Cardiac septum (tissue), 1 donor: ENCODE data around the gene NKTR. TPM values are rescaled to one million over a fixed set of nuclear protein-coding genes. Genes with fewer than 3 reads are reported as not detected.
"Not testable (repeated sequence)": the region's sequence is repeated elsewhere in the genome, so short reads cannot be mapped to it uniquely, and the experiment has no call there.

Experiments used
- DNase-seq: peaks from one replicate; pipeline ENCODE4 v3.0.0-alpha.2; 2020; ENCODE audit warnings: low spot score
- intact Hi-C: fragments of 100-400 bp; cut with DNase I; formaldehyde crosslinking; loops from one replicate; pipeline ENCODE4 v1.14.0; 2022
- long read RNA-seq: library from polyadenylated mRNA; unstranded; transcript quantifications from one replicate; pipeline ENCODE4 v2.0.0, GENCODE V29; 2021
- total RNA-seq: library from RNA; stranded (reverse); fragmentation: NEBNext Ultra II Directional; extraction: Animal tissue kit (Norgen Biotek cat#: 25700); gene quantifications from one replicate; pipeline ENCODE4 v1.2.1, GENCODE V29; 2021
- donor health status: DM: no; HTN: no; CAD: no.

The NKTR gene
- 35.1 TPM for total RNA-seq
- long read RNA-seq, partial matches to known transcripts = 19 of 49 reads
- long read RNA-seq, other reads (novel, unspliced or antisense) = 29 of 49 reads

DNA sequence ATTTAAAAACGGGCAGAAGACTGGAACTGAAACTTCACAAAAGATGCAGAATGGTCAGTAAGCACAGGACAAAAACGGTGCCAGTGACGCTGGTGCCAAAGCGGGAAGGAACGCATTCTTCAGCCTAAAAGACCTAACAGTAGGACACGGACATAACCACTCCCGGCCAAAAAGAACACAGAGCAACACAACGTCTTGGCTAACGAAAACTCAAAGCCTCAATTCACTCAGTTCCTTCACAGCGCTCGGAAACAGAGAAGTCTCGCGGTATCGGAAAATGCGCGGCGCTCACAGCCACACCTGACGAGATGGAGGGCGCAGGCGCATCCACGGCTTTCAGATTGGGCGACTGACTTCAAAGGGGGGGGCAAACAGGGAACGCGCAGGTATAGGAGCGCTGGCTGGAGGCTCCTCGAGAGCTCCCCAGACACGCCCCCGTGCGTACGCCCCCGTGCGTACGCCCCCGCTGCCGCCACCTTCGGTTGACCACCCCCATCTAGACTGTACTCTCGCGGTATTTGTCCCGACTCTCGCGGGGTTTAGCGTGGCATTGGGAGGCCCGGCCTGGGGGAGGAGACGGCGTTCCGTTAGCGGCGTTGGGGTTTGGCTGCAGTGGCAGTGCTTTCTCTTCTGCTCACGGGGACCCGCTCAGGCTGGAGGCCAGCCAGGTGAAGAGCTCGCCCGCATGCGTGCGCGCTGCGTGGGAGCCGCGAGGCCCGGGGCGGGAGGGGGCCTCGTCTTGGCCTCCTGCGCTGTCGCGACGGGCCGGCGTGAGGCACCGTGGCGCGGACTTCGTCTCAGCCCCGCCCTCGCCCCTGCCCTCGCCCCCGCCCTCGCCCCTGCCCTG is at the start of gene NKTR:
TSS of gene NKTR (plus strand) at position 576 of the 847 bp plus-strand sequence. CDS start 321 bp downstream, outside the sequence.
- peak; percentile 98 for DNase-seq
- intact Hi-C loops = loop anchor here (1.0 to 5.0 kb wide), 3 partner anchors 52 to 147 kb away; partner anchors contain the start of gene ZBTB47

DNA sequence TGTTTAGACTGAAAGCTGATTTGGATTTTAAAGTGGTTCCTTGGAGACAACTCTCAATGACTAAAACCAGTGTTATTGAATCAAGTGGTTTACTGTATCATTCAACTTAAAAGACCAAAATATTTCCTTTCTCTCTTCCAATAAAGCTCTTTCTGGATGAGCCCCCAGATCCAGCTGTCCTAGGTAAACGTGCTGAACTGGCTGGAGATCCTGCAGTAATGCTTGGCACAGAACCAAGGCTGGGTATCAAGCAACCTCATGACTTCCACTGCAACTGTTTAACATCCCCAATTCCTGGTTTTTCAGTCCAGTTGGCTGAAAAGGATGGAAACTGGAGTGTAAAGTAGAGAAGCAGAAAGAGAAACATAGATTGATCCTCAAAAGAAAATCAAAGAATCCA is 47.7 kb upstream of the NKTR start:
- intact Hi-C loops = no loop called here
- DNase-seq = no peak

DNA sequence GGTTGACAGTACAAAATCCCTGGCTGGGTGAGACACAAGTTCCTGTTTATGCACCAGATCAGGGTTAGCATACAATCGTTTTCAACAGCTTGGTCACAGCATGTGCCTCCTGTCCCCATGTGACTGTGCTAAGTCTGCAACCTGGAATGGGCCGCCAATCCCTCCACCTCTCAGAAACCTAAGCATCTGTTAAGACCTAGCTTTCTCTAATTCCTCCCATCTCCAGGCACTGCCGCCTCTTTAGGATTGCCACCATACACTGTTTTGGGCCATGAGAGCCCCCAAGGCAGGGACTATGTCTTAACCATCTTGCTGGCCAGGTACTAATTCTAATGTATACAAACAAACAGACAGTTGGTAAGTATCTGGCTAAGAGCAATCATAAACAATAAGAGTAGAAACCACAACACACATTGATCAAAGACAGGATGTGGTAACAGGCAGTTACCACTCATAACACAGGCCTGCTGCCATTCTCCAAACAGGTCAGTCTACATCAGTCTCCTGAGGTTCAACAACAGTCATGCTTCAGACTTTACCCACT is 44.3 kb upstream of the NKTR start:
- no peak for DNase-seq
- intact Hi-C loops = no loop called here

DNA sequence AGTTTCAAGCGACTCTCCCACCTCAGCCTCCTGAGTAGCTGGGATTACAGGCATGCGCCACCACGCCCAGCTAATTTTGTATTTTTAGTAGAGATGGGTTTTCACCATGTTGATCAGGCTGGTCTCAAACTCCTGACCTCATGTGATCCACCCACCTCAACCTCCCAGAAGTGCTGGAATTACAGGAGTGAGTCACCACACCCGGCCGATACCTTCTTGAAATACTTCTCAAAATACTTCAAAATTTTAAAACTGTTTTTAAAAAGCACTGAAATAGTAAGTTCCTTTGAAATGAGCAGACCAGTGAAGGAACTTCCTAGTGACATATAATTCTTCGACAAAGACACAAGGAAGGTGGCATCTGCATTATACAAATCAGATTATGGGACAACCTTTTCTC is 43.7 kb upstream of the NKTR start:
- intact Hi-C loops, DNase-seq: not testable (repeated sequence)

DNA sequence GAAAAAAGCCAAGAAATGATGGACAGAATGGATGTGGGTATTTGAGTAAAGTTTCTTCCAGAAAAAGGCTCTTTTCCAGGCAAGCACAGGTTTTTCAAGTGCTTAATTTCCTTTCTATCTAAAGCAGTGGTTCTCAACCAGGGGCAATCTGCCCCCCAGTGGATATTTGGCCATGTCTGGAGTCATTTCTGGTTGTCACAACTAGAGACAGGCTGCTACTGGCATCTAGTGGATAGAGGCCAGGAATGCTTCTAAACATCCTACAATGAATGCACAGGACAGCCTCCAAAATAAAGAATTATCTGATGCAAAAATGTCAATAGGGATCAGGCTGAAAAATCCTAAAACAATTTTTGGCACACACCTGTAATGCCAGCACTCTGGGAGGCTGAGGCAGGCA is 42.6 kb upstream of the NKTR start:
- DNase-seq = no peak
- intact Hi-C loops = no loop called here

DNA sequence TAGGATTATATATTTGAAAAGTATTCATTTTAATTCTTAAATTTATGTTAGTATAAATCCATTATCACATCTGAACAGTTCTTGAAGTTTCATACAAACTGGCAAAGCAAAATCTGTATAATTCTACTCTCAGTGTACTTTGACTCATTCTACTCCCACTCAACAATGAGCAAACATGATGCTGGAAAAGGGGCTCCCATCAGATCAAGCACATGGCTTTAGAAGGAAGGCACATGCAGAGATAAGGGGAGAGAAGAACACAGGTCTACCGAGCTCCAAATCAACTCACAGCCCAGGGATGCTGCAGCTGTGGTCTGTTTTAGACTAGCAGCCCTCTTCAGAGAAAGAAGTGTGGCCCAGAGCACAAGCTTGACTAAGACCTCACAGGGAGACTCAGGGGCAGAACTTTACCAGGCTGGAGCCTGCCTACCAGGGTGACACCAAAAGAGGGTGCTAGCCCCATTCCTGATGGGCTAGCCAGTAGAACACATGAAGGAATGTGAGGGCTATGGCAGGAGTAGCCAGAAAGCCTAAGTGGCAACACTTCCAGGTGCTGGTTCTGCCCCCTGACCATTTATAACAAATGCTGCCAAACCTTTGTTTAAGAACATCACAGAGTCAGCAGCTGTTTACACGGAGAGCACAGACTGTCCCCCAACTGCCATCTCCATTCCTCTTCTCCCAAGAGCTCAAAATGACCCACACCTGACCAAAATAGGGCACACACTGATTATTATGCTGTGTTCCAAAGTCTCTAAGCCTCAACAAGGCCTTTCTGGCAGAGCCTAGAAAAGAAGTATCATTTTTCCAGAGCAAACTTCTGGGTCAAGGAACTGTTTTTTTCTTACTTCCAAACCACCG is 38.2 kb upstream of the NKTR start:
- intact Hi-C loops = no loop called here
- DNase-seq = no peak

DNA sequence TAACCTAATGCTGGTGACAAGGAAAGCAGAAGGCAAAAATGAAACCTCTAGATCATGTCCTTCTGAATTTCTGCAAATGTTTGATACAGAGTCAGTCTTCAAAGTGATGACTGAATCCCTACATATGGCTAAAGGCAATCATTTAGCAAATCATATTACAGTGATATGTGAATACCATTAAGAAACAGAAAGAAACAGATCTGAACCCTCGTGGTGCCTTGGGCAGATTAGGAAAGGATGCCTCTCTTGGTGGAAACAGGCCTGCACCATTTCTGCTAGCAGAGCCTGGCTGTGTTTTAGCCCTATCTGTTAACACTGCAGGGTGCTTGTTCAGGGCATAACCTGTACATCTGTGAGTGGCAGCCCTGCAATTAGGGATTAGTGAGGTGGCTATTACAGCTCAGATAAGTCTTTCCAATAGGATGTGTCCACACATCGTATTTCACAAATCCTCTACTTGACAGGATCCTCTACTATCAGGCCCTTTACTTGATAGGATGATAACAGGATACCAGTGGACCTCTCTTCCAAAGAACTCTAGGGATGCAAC is 30.8 kb upstream of the NKTR start:
- intact Hi-C loops = no loop called here

DNA sequence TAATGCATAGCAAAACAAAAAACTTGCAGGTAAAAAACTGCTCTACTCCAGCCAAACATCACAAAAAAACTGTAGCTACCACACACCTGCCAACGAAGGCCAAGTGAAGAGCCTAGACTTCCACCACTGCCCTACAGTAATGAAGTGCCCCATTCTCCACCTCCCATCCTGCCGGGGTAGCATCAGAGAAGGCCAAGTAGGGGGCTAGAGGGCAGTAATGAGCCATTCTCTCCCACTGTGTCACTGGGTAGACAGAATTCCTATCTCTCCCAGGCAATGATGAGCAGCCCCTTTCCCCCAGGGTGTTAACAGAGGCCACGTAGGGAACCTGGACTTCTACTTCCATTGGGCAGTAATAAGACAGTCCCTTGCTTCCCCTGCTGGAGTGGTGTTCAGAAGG is 28.2 kb upstream of the NKTR start:
- intact Hi-C loops = no loop called here
- DNase-seq = no peak

More for the DNA sequence above, 30.8 kb upstream of the NKTR start:
- DNase-seq = no peak

DNA sequence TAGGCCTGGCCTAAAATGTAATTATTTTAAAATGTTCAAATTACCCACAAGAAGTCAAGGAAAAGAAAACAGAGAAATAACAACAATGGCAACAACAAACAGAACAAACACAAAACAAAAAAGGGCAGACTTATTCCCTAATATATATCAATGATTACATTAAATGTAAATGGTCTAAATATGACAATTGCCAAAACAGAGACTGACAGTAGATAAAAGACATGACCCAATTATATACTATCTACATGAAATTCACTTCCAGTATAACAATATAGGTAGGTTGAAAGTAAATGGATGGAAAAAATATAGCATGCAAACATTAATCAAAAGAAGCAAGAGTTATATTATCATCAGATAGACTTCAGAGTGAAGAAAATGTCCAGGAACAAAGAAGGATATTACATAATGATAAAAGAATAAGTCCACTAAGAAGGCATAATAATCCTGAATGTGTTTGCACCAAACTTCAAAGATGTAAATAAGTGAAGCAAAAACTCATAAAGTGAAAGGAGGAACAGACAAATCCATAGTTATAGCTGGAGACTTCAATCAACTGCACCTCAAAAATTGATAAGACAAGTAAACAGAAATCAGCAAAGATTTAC is 25.2 kb upstream of the NKTR start:
- intact Hi-C loops = no loop called here
- no peak for DNase-seq

DNA sequence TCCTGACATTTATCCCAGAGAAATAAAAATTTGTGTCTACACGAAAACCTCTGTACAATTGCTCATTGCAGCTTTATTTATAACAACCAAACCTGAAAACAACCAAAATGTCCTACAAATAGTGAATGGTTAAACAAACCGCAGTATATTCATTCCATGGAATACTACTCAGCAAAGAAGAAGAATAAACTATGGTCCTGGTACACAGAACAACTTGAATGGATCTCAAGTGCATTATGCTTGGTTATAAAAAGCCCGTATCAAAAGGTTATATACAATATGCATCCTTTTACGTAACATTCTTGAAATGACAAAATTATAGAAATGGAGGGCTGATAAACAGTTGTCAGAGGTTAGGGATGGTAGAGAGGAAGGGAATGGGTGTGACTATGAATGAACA is 22.4 kb upstream of the NKTR start:
- DNase-seq = no peak
- intact Hi-C loops = no loop called here

DNA sequence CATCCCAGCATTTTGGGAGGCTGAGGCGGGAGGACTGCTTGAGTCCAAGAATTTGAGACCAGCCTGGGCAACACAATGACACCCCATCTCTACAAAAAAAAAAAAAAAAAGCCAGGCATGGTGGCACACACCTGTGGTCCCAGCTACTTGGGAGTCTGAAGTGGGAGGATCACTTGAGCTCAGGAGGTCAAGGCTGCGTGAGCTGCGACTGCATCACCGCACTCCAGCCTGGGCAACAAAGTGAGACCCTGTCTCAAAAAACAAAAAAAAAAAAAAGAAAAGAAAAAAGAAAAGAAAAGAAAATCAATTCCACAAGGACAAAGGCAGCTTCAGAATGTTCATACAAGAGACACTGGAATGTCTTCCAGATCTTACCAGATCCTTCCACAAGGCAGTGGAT is 21.1 kb upstream of the NKTR start:
- intact Hi-C loops = not testable (repeated sequence)

DNA sequence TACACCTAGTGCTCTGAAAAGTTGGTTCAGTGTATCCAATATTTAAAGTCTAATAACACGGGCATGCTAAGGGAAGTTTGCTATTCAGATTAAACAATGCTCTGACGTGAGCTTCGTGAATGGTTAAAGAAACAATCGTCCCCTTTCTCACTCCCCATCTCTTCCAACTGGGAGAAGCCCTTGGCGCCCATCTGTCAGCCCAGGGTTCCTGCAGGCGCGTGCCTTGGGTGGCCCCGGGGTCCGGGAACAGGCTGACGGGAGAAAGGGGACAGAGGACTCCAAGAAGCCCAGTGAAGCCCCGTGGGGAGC is 19.1 kb upstream of the NKTR start:
- no peak for DNase-seq
- intact Hi-C loops = loop anchor here (5.0 kb wide), 1 partner anchor 166 kb away; no protein-coding TSS in a partner anchor

More for the DNA sequence above, 21.1 kb upstream of the NKTR start:
- DNase-seq = not testable (repeated sequence)

DNA sequence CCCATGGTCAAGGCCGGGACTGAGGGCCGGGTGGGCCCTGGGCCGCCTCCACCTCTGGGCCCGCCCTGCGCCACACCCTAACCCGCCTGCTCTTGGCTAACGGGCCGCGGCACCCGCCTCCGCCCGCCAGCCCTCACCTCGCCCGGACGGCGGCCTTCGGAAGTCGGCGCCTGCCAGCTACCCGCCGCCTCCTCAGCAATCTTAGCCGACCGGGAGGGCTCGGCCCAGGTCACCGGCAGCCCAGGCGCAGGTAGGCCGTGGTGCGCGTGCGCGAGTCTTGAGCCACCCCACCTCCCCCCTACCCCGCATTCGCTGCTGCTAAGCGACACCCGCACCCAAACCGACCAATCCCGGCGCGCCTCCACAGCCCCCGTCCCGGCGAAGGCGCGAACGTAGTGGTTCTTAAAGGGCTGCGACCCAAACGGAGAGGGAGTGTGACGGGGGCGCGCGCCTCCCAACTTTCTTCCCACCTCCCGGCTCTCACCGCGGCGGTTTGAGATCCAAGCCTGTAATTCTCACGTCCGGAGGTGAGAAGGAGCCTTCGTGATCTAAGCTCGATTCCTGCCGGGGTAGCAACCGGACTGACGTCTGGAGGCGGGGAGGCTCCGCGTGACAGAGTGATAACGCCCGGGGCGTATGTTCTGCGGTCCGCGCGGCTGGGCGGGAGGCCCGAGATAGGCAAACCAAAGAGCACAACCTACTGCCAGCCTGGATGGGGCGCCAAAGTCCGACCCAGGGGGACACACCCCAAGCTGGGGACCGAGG is 18.6 kb upstream of the NKTR start, which contains the start of gene SEC22C:
TSS of gene SEC22C (minus strand) at position 259 of the 765 bp plus-strand sequence. CDS start 12,921 bp downstream, outside the sequence.
- intact Hi-C loops = loop anchor here (2.0 to 5.0 kb wide), 2 partner anchors 73 to 165 kb away; no protein-coding TSS in a partner anchor
- peak; percentile 98 for DNase-seq

DNA sequence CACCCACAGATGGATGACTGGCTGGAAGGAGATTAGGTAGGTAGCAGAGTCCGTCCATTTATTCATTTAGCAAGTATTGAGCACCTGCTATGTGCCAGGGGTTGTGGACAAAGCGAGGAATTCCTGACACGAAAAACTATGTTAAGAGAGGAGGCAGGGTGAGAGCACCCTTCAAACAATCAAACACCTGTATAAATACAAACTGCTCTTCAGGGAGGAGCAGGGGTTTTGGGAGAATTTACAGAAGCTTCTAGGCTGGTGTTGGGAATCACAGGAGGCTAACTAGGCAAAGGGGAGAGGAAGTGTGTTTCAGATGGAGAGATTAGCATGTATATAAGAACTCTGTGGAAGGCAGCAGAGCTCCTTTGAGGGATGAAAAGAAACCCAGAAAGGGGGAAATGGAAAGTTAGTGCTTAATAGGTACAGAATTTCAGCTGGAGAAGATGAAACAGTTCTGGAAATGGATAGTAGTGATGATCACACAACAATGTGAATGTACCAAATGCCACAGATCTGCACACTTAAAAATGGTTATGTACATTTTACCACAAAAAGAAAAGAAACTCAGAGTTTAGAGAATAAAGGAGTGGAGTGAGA is 17.9 kb upstream of the NKTR start:
- no peak for DNase-seq
- intact Hi-C loops = loop anchor here (2.0 to 5.0 kb wide), 2 partner anchors 72 to 165 kb away; no protein-coding TSS in a partner anchor

DNA sequence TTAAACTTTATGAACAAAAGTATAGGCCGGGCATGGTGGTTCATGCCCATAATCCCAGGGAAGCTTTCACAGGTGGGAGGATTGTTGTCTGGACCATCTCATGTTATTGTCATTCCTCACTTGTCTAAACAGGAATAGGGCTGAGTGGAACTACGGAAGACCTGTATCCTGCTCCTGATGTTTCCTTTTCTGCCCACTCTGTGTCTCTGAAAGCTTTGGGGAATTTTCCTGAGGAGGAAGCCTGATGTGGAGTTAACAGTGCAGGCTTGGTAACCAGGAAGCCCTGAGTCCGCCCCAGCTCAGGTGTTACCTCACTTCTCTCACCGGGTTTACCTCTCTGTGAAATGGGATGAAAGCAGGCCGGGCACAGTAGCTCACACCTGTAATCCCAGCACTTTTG is 11.9 kb upstream of the NKTR start:
- DNase-seq = no peak
- intact Hi-C loops = no loop called here

DNA sequence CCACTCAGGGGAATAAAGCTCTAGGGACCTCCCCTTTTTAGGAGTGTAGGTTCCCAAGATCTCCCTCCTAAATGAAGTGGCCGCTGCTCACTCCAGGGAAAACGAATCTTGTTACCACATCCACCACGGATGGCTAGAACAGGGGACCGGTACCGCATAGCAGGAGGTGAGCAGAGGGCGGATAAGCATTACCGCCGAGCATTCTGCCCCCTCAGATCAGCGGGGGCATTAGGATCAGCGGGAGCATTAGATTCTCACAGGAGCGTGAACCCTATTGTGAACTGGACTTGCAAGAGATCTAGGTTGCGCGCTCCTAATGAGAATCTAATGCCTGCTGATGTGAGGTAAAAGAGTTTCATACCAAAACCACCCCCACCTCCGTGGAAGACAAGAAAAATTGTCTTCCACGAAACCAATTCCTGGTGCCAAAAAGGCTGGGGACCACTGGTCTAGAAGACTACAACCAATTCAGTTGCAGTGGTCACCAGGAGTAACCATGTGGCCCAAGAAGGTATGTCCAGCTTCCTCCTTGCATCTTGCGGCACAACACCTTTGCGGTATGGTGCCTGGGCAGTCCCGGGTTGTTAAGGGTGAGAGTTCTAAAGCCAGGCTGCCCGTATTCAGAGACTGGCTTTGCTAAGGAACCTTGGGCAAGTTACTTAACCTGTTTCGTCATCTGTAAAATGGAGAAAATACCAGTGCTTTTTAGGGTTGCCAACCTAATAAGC is 10.9 kb upstream of the NKTR start:
- no peak for DNase-seq
- intact Hi-C loops = no loop called here

DNA sequence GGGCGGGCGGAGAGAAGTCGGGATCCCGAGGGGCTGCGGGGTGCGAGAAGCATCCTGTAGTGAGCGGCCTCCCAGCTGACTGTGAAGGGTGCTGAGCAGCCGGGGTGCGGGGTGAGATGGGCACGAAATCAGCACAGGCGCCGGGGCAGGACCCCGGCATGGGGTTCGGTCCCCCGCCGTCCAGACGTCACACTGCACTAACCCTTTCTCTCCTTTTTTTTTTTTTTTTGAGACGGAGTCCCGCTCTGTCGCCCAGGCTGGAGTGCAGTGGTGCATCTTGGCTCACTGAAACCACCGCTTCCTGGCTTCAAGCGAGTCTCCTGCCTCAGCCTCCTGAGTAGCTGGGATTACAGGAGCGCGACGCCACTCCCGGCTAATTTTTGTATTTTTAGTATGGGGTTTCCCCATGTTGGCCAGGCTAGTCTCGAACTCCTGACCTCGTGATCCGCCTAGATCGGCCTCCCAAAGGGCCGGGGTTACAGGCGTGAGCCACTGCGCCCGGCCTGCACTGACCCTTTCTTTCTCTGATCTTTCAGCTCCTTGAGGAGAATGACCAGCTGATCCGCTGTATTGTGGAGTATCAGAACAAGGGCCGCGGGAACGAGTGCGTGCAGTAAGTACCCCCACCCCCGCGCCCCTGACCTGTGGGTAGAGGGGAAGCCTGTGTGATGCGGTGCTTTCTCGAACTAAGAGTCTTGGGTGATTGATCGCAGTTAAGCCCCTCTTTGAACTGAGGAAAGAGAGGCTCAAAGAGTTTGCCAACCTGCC is 9.3 kb upstream of the NKTR start:
- intact Hi-C loops = no loop called here
- no peak for DNase-seq
